ENCODE data around the gene CDCA8.
"Not testable (repeated sequence)": the region's sequence is repeated elsewhere in the genome, so short reads cannot be mapped to it uniquely, and the experiment has no call there.

CDCA8 gene

GRCh38 chr1:37676281-37677142, 15.8 kb upstream of the CDCA8 start:
- DNase-seq: no peak

GRCh38 chr1:37677143-37677439, 15.2 kb upstream of the CDCA8 start:
- no peak for DNase-seq

GRCh38 chr1:37677808-37678207, 14.5 kb upstream of the CDCA8 start:
- DNase-seq: no peak

GRCh38 chr1:37680933-37681332, 11.4 kb upstream of the CDCA8 start:
- DNase-seq: no peak

GRCh38 chr1:37682334-37682987, 9.9 kb upstream of the CDCA8 start:
- DNase-seq: peak; percentile 87

- not testable (repeated sequence) for DNase-seq
Observed at GRCh38 chr1:37684182-37684581, 8.1 kb upstream of the CDCA8 start.

GRCh38 chr1:37685722-37686121, 6.6 kb upstream of the CDCA8 start:
- DNase-seq: no peak

GRCh38 chr1:37687764-37688163, 4.6 kb upstream of the CDCA8 start:
- not testable (repeated sequence) for DNase-seq

GRCh38 chr1:37688926-37689325, 3.4 kb upstream of the CDCA8 start:
- DNase-seq: no peak

- peak; percentile 49 for DNase-seq
Observed at GRCh38 chr1:37691497-37692077, 729 bp upstream of the CDCA8 start.

GRCh38 chr1:37692834-37693175, 489 bp downstream of the CDCA8 start:
- DNase-seq: peak; percentile 38

GRCh38 chr1:37697090-37697489, 4.8 kb downstream of the CDCA8 start:
- DNase-seq: no peak

- no peak for DNase-seq
Observed at GRCh38 chr1:37697737-37698136, 5.4 kb downstream of the CDCA8 start.

GRCh38 chr1:37699147-37699546, 6.8 kb downstream of the CDCA8 start:
- DNase-seq: no peak

- no peak for DNase-seq
Observed at GRCh38 chr1:37701051-37701450, 8.7 kb downstream of the CDCA8 start.

GRCh38 chr1:37703061-37703460, 10.7 kb downstream of the CDCA8 start:
- DNase-seq: no peak

GRCh38 chr1:37704966-37705365, 12.7 kb downstream of the CDCA8 start:
- DNase-seq: no peak

- peak; percentile 14 for DNase-seq
Observed at GRCh38 chr1:37705399-37705798, 13.1 kb downstream of the CDCA8 start.

- no peak for DNase-seq
Observed at GRCh38 chr1:37708471-37708870, 16.2 kb downstream of the CDCA8 start.

- no peak for DNase-seq
Observed at GRCh38 chr1:37714226-37714625, 21.9 kb downstream of the CDCA8 start.

- no peak for DNase-seq
Observed at GRCh38 chr1:37714689-37715088, 22.4 kb downstream of the CDCA8 start.

- no peak for DNase-seq
Observed at GRCh38 chr1:37716321-37716720, 24.0 kb downstream of the CDCA8 start.

- no peak for DNase-seq
Observed at GRCh38 chr1:37717631-37718030, 25.3 kb downstream of the CDCA8 start.

GRCh38 chr1:37718181-37718900, 26.0 kb downstream of the CDCA8 start:
- DNase-seq: no peak
